GM23338 (cell line): ENCODE data around the gene SIRPB1. TPM values are rescaled to one million over a fixed set of nuclear protein-coding genes. Genes with fewer than 3 reads are reported as not detected.

Experiments
- ATAC-seq: fragments of 200-7000 bp; cut with Tn5 transposase; 3 replicates; pipeline ENCODE4 v1.9.1; 2020
- DNase-seq: peaks from one replicate; pipeline ENCODE4 v3.0.0-alpha.2; 2015; ENCODE audit warnings: low spot score
- H2AFZ ChIP-seq: fragments of 200-600 bp; sonication (generic); 2 replicates; pipeline ENCODE4 v1.8.0; 2016; ENCODE audit warnings: antibody characterized with exemption, mild to moderate bottlenecking, moderate library complexity
- H3F3A ChIP-seq: fragments of 200-600 bp; sonication (generic); replicated peaks from 2 replicates; pipeline ENCODE4 v1.8.0; 2017; ENCODE audit warnings: antibody characterized with exemption, mixed run types, low read depth
- H3K27ac ChIP-seq: fragments of 200-600 bp; sonication (generic); 2 replicates; pipeline ENCODE4 v1.6.1; 2016; ENCODE audit warnings: low read depth
- H3K27me3 ChIP-seq: fragments of 200-600 bp; sonication (generic); 2 replicates; pipeline ENCODE4 v1.8.0; 2016; ENCODE audit warnings: mild to moderate bottlenecking, mixed run types, moderate library complexity; ENCODE audit not compliant: insufficient read depth
- H3K36me3 ChIP-seq: fragments of 200-600 bp; sonication (generic); 2 replicates; pipeline ENCODE4 v1.8.0; 2016; ENCODE audit warnings: mild to moderate bottlenecking; ENCODE audit not compliant: insufficient read depth
- H3K4me1 ChIP-seq: fragments of 200-600 bp; sonication (generic); 2 replicates; pipeline ENCODE4 v1.8.0; 2016; ENCODE audit warnings: mild to moderate bottlenecking, moderate library complexity; ENCODE audit not compliant: insufficient read depth
- H3K4me2 ChIP-seq: fragments of 200-600 bp; sonication (generic); 2 replicates; pipeline ENCODE4 v1.7.1; 2017; ENCODE audit warnings: mixed run types
- H3K4me3 ChIP-seq: fragments of 200-600 bp; sonication (generic); 2 replicates; pipeline ENCODE4 v1.6.1; 2016; ENCODE audit warnings: mixed run types
- H3K79me2 ChIP-seq: fragments of 200-600 bp; sonication (generic); replicated peaks from 2 replicates; pipeline ENCODE4 v1.8.0; 2017; ENCODE audit warnings: mild to moderate bottlenecking; ENCODE audit not compliant: insufficient read depth
- H3K9me2 ChIP-seq: fragments of 200-600 bp; sonication (generic); 2 replicates; pipeline ENCODE4 v1.8.0; 2017; ENCODE audit not compliant: insufficient read depth
- H4K20me1 ChIP-seq: fragments of 200-600 bp; sonication (generic); replicated peaks from 2 replicates; pipeline ENCODE4 v1.8.0; 2017; ENCODE audit warnings: mild to moderate bottlenecking; ENCODE audit not compliant: insufficient read depth
- H3K27ac Mint-ChIP-seq: 2 replicates; pipeline ENCODE4 v1.8.0; 2020; ENCODE audit warnings: inconsistent platforms, mild to moderate bottlenecking, moderate library complexity, mixed read lengths
- H3K27me3 Mint-ChIP-seq: 3 replicates; pipeline ENCODE4 v1.8.0; 2022; ENCODE audit warnings: low read depth, mild to moderate bottlenecking, moderate library complexity, mixed read lengths, inconsistent platforms; ENCODE audit not compliant: insufficient read depth, poor library complexity
- H3K36me3 Mint-ChIP-seq: 3 replicates; pipeline ENCODE4 v1.8.0; 2021; ENCODE audit warnings: low read depth, mild to moderate bottlenecking, inconsistent platforms, moderate library complexity, mixed read lengths
- H3K4me1 Mint-ChIP-seq: 3 replicates; pipeline ENCODE4 v1.8.0; 2020; ENCODE audit warnings: mild to moderate bottlenecking, inconsistent platforms, mixed read lengths
- H3K4me3 Mint-ChIP-seq: 3 replicates; pipeline ENCODE4 v1.8.0; 2021; ENCODE audit warnings: moderate library complexity, mild to moderate bottlenecking, inconsistent platforms, mixed read lengths
- H3K9me3 Mint-ChIP-seq: 3 replicates; pipeline ENCODE4 v1.8.0; 2020; ENCODE audit warnings: moderate library complexity, mild to moderate bottlenecking, inconsistent platforms, mixed read lengths
- CTCF ChIP-seq, 2 experiments: fragments of 200-600 bp in 1 of 2; sonication (generic) in 1 of 2; conservative IDR thresholded peaks; 2 replicates each; pipeline versions ENCODE4 v1.5.1 to v1.6.1; 2016 to 2017; ENCODE audit warnings: antibody characterized with exemption in 2 of 2, low read depth in 2 of 2, mild to moderate bottlenecking in 2 of 2, moderate library complexity in 1 of 2
- ETS1 ChIP-seq: IDR thresholded peaks from 2 replicates; pipeline ENCODE4 v1.6.1; 2016; ENCODE audit warnings: antibody characterized with exemption
- EZH2 ChIP-seq: fragments of 200-600 bp; sonication (generic); IDR thresholded peaks from one replicate; pipeline ENCODE4 v1.8.0; 2017; ENCODE audit warnings: antibody characterized with exemption, mild to moderate bottlenecking, low read depth; ENCODE audit not compliant: unreplicated experiment
- EZH2phosphoT487 ChIP-seq: fragments of 200-600 bp; sonication (generic); IDR thresholded peaks from one replicate; pipeline ENCODE4 v1.8.1; 2018; ENCODE audit warnings: antibody characterized with exemption; ENCODE audit not compliant: unreplicated experiment
- NANOG ChIP-seq: IDR thresholded peaks from 2 replicates; pipeline ENCODE4 v1.6.1; 2016; ENCODE audit warnings: antibody characterized with exemption, borderline replicate concordance
- POLR2AphosphoS5 ChIP-seq: IDR thresholded peaks from 2 replicates; pipeline ENCODE4 v1.6.1; 2016; ENCODE audit warnings: antibody characterized with exemption, low read depth
- REST ChIP-seq: IDR thresholded peaks from one replicate; pipeline ENCODE4 v1.6.1; 2018; ENCODE audit warnings: antibody characterized with exemption; ENCODE audit not compliant: unreplicated experiment
- STAT1 ChIP-seq: IDR thresholded peaks from one replicate; pipeline ENCODE4 v1.6.1; 2016; ENCODE audit warnings: antibody characterized with exemption; ENCODE audit not compliant: unreplicated experiment
- ZNF331 ChIP-seq: fragments of 250-450 bp; sonication (Bioruptor Pico); IDR thresholded peaks from 2 replicates; pipeline ENCODE4 v1.5.0; 2020; ENCODE audit warnings: low read depth, mild to moderate bottlenecking, moderate library complexity
- ZNF462 ChIP-seq: fragments of 250-450 bp; sonication (Bioruptor Pico); IDR thresholded peaks from 2 replicates; pipeline ENCODE4 v1.5.0; 2020; ENCODE audit warnings: mild to moderate bottlenecking, moderate library complexity
- polyA plus RNA-seq: library from polyadenylated mRNA; unstranded; fragments of >200 nt; fragmentation: Nextera tagmentation; extraction: Ambion mirVana; gene quantifications from 2 replicates; pipeline ENCODE4 v1.2.1, GENCODE V29; 2016
- total RNA-seq: library from RNA; depleted of rRNA; stranded (reverse); fragments of >200 nt; shearing (Covaris generic); gene quantifications from 2 replicates; pipeline ENCODE4 v1.2.3, GENCODE V29; 2014

SIRPB1 gene
- total and polyA plus RNA-seq, 2 experiments from 2014 or later, result not detected

- Histone ChIP-seq H3K4me3 (no peak overlapping the region), H3K27me3 (no peaks in the 10 kb centered on the region), H3K9me2 (0 out of 2 replicates have a peak, but pooled peaks cover 6% of the 10 kb centered on the region), H3F3A (no peaks in the 10 kb centered on the region), H3K27ac (no peak overlapping the region), H3K79me2 (no peaks in the 10 kb centered on the region), H3K4me2 (no peak overlapping the region), H4K20me1 (no peaks in the 10 kb centered on the region), H3K4me1 (no peaks in the 10 kb centered on the region), H3K36me3 (no peaks in the 10 kb centered on the region), H2AFZ (no peak overlapping the region)
- H3K36me3 Mint-ChIP-seq, result no peaks in the 10 kb centered on the region; the same call in 2 of the 3 replicates
- H3K4me3 Mint-ChIP-seq, result no peak overlapping the region
- H3K27ac Mint-ChIP-seq, result no peak overlapping the region
- H3K9me3 Mint-ChIP-seq, result no peaks in the 10 kb centered on the region; the same call in 2 of the 3 replicates
- peaks cover 3% of the 10 kb centered on the region for H3K27me3 Mint-ChIP-seq
- ATAC-seq (no peak), DNase-seq (no peak)
- TF ChIP-seq CTCF (conservative IDR thresholded peaks at IDR 0.05; ENCODE audit: low read depth in 2 of 2) (no peak), REST (no peak), STAT1 (no peak), ZNF462 (CRISPR knock-in tag) (no peak), EZH2 (no peak), POLR2AphosphoS5 (no peak), NANOG (no peak), EZH2phosphoT487 (no peak), ETS1 (no peak), ZNF331 (CRISPR knock-in tag) (no peak)
- peaks cover 8% of the 10 kb centered on the region for H3K4me1 Mint-ChIP-seq
Measured at GRCh38 chr20:1664911-1665310, 45.1 kb upstream of the SIRPB1 start.
